ENCODE measurements around the gene CNTN3. TPM values are rescaled to one million over a fixed set of nuclear protein-coding genes. Genes with fewer than 3 reads are reported as not detected.

CNTN3 gene
- total RNA-seq, 2 donors from 2014 or later, result 1.1 to 2.0 TPM

GRCh38 chr3:74633021-74633420, 18.6 kb upstream of the CNTN3 start:
- no peak for DNase-seq
- Mint-ChIP-seq H3K4me3 (no peak overlapping the region), H3K9me3 (no peaks in the 10 kb centered on the region), H3K27me3 (ENCODE audit: insufficient read depth) (no peaks in the 10 kb centered on the region), H3K36me3 (ENCODE audit: low read depth) (no peaks in the 10 kb centered on the region), H3K4me1 (no peaks in the 10 kb centered on the region), H3K27ac (no peak overlapping the region)
- Histone ChIP-seq H3K27ac (ENCODE audit: low read depth, low read length) (no peak overlapping the region), H3K9me3 (ENCODE audit: control insufficient read depth, low read length) (no peaks in the 10 kb centered on the region), H3K4me3 (ENCODE audit: low read length) (no peak overlapping the region), H3K4me1 (ENCODE audit: control insufficient read depth, insufficient read depth, low read length) (no peaks in the 10 kb centered on the region), H3K9ac (ENCODE audit: extremely low read depth, low read length, poor library complexity, severe bottlenecking) (no peak overlapping the region), H3K27me3 (ENCODE audit: control insufficient read depth, insufficient read depth, low read length, poor library complexity, severe bottlenecking) (no peaks in the 10 kb centered on the region), H3K36me3 (ENCODE audit: control insufficient read depth, insufficient read depth, low read length) (no peaks in the 10 kb centered on the region)
- WGBS, 2 experiments (ENCODE audit: insufficient coverage in 1 of 2, insufficient read length in 1 of 2), result 89 to 100% methylated on average over 1 of the region's 1 CpG
- no peak for TF ChIP-seq CTCF (conservative IDR thresholded peaks at IDR 0.05)

GRCh38 chr3:74631351-74632140, 17.1 kb upstream of the CNTN3 start:
- Histone ChIP-seq H3K9me3 (ENCODE audit: control insufficient read depth, low read length) (no peaks in the 10 kb centered on the region), H3K27ac (ENCODE audit: low read depth, low read length) (no peak overlapping the region), H3K9ac (ENCODE audit: extremely low read depth, low read length, poor library complexity, severe bottlenecking) (no peak overlapping the region), H3K36me3 (ENCODE audit: control insufficient read depth, insufficient read depth, low read length) (no peaks in the 10 kb centered on the region), H3K4me1 (ENCODE audit: control insufficient read depth, insufficient read depth, low read length) (no peaks in the 10 kb centered on the region), H3K27me3 (ENCODE audit: control insufficient read depth, insufficient read depth, low read length, poor library complexity, severe bottlenecking) (no peaks in the 10 kb centered on the region), H3K4me3 (ENCODE audit: low read length) (no peak overlapping the region)
- H3K9me3 Mint-ChIP-seq, result no peaks in the 10 kb centered on the region
- H3K4me3 Mint-ChIP-seq, result no peak overlapping the region
- H3K27ac Mint-ChIP-seq, result no peak overlapping the region
- WGBS, 2 experiments (ENCODE audit: insufficient coverage in 1 of 2, insufficient read length in 1 of 2), result 93 to 100% methylated on average over 3 of the region's 3 CpGs
- H3K27me3 Mint-ChIP-seq (ENCODE audit: insufficient read depth), result peaks cover 3% of the 10 kb centered on the region
- no peak for DNase-seq
- no peaks in the 10 kb centered on the region for H3K4me1 Mint-ChIP-seq
- no peak for TF ChIP-seq CTCF (conservative IDR thresholded peaks at IDR 0.05)
- no peaks in the 10 kb centered on the region for H3K36me3 Mint-ChIP-seq (ENCODE audit: low read depth)

GRCh38 chr3:74630602-74631001, 16.1 kb upstream of the CNTN3 start:
- Mint-ChIP-seq H3K4me1 (no peaks in the 10 kb centered on the region), H3K36me3 (ENCODE audit: low read depth) (no peaks in the 10 kb centered on the region), H3K27me3 (ENCODE audit: insufficient read depth) (peaks cover 3% of the 10 kb centered on the region), H3K9me3 (no peaks in the 10 kb centered on the region), H3K4me3 (no peak overlapping the region), H3K27ac (no peak overlapping the region)
- Histone ChIP-seq H3K27me3 (ENCODE audit: control insufficient read depth, insufficient read depth, low read length, poor library complexity, severe bottlenecking) (no peaks in the 10 kb centered on the region), H3K27ac (ENCODE audit: low read depth, low read length) (no peak overlapping the region), H3K4me3 (ENCODE audit: low read length) (no peak overlapping the region), H3K4me1 (ENCODE audit: control insufficient read depth, insufficient read depth, low read length) (no peaks in the 10 kb centered on the region), H3K9ac (ENCODE audit: extremely low read depth, low read length, poor library complexity, severe bottlenecking) (no peak overlapping the region), H3K9me3 (ENCODE audit: control insufficient read depth, low read length) (no peaks in the 10 kb centered on the region), H3K36me3 (ENCODE audit: control insufficient read depth, insufficient read depth, low read length) (no peaks in the 10 kb centered on the region)
- WGBS, 2 experiments (ENCODE audit: insufficient coverage in 1 of 2, insufficient read length in 1 of 2), result 78 to 92% methylated on average over 2 to 4 of the region's 4 CpGs
- peak; percentile 65 for TF ChIP-seq CTCF (conservative IDR thresholded peaks at IDR 0.05)
- DNase-seq, result no peak
